Measurements from ENCODE around the gene TRIM28. TPM values are rescaled to one million over a fixed set of nuclear protein-coding genes. Genes with fewer than 3 reads are reported as not detected.
"Not testable (repeated sequence)": the region's sequence is repeated elsewhere in the genome, so short reads cannot be mapped to it uniquely, and the experiment has no call there.

Gene TRIM28
- total RNA-seq, 4 donors from 2014 or later: 171 to 274 (median 196) TPM

- Histone ChIP-seq H3K4me1 (no peaks in the 10 kb centered on the region), H3K27me3 (peaks cover 29% of the 10 kb centered on the region), H3K27ac (no peak overlapping the region), H3K4me3 (no peak overlapping the region), H3K36me3 (no peaks in the 10 kb centered on the region), H3K9me3 (no peaks in the 10 kb centered on the region)
- TF ChIP-seq, protein P1, sequence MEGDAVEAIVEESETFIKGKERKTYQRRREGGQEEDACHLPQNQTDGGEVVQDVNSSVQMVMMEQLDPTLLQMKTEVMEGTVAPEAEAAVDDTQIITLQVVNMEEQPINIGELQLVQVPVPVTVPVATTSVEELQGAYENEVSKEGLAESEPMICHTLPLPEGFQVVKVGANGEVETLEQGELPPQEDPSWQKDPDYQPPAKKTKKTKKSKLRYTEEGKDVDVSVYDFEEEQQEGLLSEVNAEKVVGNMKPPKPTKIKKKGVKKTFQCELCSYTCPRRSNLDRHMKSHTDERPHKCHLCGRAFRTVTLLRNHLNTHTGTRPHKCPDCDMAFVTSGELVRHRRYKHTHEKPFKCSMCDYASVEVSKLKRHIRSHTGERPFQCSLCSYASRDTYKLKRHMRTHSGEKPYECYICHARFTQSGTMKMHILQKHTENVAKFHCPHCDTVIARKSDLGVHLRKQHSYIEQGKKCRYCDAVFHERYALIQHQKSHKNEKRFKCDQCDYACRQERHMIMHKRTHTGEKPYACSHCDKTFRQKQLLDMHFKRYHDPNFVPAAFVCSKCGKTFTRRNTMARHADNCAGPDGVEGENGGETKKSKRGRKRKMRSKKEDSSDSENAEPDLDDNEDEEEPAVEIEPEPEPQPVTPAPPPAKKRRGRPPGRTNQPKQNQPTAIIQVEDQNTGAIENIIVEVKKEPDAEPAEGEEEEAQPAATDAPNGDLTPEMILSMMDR (IDR thresholded peaks at IDR 0.05): no peak
- TF ChIP-seq POLR2AphosphoS5 (IDR thresholded peaks at IDR 0.05) (no peak), POLR2A (IDR thresholded peaks at IDR 0.05) (no peak), EP300 (IDR thresholded peaks at IDR 0.05) (no peak)
- WGBS, 2 donors (ENCODE audit: low coverage in 1 of 2): 66 to 67% methylated on average over 9 to 10 of the region's 10 CpGs
- ATAC-seq: no peak
Observed at GRCh38 chr19:58531034-58531840, 12.6 kb upstream of the TRIM28 start.

DNA sequence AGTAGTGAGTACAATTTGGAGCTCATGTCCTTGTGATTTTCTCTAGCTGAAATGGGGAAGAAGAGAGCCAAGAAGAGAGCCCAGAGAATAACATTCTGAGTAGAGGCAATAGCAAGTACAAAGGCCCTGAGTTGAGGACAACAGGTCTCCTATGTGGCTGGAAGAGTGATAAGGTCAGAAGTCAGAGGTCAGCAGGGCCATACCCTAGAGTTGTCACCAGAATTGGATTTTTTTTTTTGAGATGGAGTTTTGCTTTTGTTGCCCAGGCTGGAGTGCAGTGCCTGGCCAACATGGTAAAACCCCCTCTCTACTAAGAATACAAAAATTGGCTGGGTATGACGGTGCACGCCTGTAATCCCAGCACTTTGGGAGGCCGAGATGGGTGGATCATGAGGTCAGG is 8.0 kb upstream of the TRIM28 start:
- Histone ChIP-seq H3K27ac (no peak overlapping the region), H3K27me3 (peaks cover 56% of the 10 kb centered on the region), H3K36me3 (no peaks in the 10 kb centered on the region), H3K4me1 (peaks cover 0 to 9% (median 5%) of the 10 kb centered on the region in 3 donors), H3K4me3 (no peak overlapping the region), H3K9me3 (no peaks in the 10 kb centered on the region)
- TF ChIP-seq EP300 (IDR thresholded peaks at IDR 0.05) (no peak), POLR2A (IDR thresholded peaks at IDR 0.05) (no peak), POLR2AphosphoS5 (IDR thresholded peaks at IDR 0.05) (no peak)
- WGBS, 2 donors (ENCODE audit: low coverage in 1 of 2): 88% methylated on average over 3 of the region's 3 CpGs; no CpG with 5 or more reads in 1 of the 2 donors
- no peak for ATAC-seq

DNA sequence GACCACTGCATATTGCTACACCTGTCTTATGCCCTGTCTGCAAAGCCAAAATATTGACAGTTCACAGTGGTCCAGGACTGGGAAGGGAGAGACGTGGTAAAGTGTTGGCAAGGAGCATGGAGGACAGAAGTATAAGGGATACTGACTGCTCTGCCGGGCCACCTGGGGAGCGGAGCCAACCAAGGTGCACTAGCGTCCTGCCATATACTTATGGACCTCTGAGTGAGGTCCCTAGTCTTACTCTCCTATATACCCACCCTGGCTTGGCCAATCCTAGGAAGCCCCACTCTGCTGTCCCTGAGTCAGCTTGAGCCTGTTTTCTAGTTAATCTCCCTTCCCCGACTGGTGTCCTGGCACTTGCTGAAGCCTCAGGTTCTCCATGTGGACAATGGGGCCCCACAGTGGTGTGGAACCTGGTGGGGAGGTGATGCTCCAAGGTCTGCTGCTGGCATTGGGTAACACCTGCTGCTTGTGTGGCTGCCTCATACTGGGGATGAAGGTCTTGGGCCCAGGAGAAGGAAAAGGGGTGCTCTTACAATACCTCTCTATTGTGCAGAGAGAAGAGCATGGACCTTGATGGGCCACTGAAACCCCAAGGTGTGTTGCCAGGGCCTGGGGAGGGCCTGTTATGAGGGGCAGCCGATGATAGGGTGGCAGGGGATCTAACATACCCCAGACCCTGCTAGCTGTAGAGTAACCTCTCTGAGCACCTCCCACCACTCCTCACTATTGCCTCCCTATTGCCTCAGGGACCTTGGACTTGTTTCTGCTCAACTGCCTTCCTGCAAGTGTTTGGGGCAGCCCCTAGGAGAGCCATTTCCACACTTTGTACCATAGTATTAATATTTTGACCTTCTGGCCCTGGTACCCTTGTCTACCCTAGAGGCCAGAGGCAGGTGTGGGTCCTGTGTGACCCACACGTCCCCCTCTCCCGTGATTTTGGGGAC is 6.7 kb upstream of the TRIM28 start:
- WGBS, 2 donors (ENCODE audit: low coverage in 1 of 2): 50 to 88% methylated on average over 1 to 7 of the region's 8 CpGs
- H3K9me3 ChIP-seq: no peaks in the 10 kb centered on the region
- H3K4me1 ChIP-seq: peaks cover 0 to 9% (median 5%) of the 10 kb centered on the region in 3 donors
- no peaks in the 10 kb centered on the region for H3K36me3 ChIP-seq
- TF ChIP-seq, protein P1 (IDR thresholded peaks at IDR 0.05): no peak
- TF ChIP-seq POLR2AphosphoS5 (IDR thresholded peaks at IDR 0.05) (no peak), POLR2A (IDR thresholded peaks at IDR 0.05) (no peak), EP300 (IDR thresholded peaks at IDR 0.05) (no peak)
- H3K27me3 ChIP-seq: peaks cover 48% of the 10 kb centered on the region
- H3K27ac ChIP-seq: no peak overlapping the region
- no peak for ATAC-seq
- H3K4me3 ChIP-seq: no peak overlapping the region

DNA sequence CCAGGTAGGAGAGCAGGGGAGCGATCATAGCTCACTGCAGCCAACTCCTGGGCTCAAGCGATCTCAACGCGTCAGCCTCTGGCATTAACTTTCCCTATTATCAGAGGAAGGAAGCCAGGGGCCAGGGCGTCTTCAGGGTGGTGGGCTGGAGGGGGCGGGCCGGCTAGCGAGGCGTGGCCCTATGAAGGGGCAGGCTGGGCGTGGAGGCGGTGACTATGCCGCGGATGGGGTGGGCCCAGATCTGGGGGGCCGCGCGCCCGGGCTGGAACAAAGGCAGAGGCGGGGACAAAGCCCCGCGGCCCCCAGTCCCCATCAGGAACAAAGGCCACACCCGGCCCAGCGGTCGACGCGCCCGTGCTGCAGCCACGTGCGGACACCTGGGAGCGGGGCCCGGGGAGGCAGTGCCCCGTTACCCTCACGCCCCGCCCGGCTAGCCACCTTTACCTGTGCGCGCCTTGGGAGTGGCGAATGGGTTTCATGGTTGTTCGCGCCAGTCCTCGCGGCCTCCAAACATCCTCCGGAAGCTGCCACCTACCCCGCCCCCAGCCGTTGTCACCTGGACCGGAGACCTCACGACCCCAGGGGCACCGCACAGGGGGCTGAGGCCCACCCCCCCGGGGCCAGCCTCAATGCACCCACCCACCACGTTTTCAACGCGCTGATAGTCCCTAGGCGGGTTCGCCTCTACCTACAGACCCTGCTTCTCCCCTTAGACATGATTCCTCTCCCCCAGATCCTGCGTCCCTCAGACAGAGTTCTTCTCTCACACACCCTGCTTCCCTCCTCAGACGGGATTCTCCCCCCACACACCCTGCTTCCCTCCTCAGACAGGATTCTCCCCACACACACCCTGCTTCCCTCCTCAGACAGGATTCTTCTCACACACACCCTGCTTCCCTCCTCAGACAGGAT is 5.4 kb upstream of the TRIM28 start:
- no peaks in the 10 kb centered on the region for H3K36me3 ChIP-seq
- no peaks in the 10 kb centered on the region for H3K9me3 ChIP-seq
- peaks cover 44% of the 10 kb centered on the region for H3K27me3 ChIP-seq
- peaks cover 0 to 15% (median 5%) of the 10 kb centered on the region in 3 donors for H3K4me1 ChIP-seq
- peak; percentile 31 for ATAC-seq
- WGBS, 2 donors (ENCODE audit: low coverage in 1 of 2): 0 to 10% methylated on average over 1 to 7 of the region's 55 CpGs
- peak overlapping the region in 1 of 4 donors; percentile 37 for H3K27ac ChIP-seq
- H3K4me3 ChIP-seq: peak overlapping the region in 1 of 2 donors; percentile 40
- TF ChIP-seq, protein P1 (IDR thresholded peaks at IDR 0.05): no peak
- TF ChIP-seq EP300 (IDR thresholded peaks at IDR 0.05) (no peak), POLR2A (IDR thresholded peaks at IDR 0.05) (no peak), POLR2AphosphoS5 (IDR thresholded peaks at IDR 0.05) (no peak)

- peaks cover 44% of the 10 kb centered on the region for H3K27me3 ChIP-seq
- ATAC-seq, H3K27ac ChIP-seq, H3K36me3 ChIP-seq, H3K9me3 ChIP-seq, H3K4me3 ChIP-seq: not testable (repeated sequence)
- peaks cover 0 to 18% (median 5%) of the 10 kb centered on the region in 3 donors for H3K4me1 ChIP-seq
Observed at GRCh38 chr19:58539169-58539559, 4.7 kb upstream of the TRIM28 start.

- Histone ChIP-seq H3K36me3 (peaks cover 0 to 24% of the 10 kb centered on the region in 2 donors), H3K4me1 (peaks cover 5 to 47% (median 27%) of the 10 kb centered on the region in 3 donors), H3K27ac (peak overlapping the region; percentile 86 to 97 (median 94)), H3K27me3 (peaks cover 28% of the 10 kb centered on the region), H3K4me3 (peak overlapping the region in 1 of 2 donors; percentile 86)
- not testable (repeated sequence) for H3K9me3 ChIP-seq, ATAC-seq
- 75 to 84% methylated on average over 3 to 5 of the region's 18 CpGs for WGBS, 2 donors (ENCODE audit: low coverage in 1 of 2)
Observed at GRCh38 chr19:58542641-58543372, 1.1 kb upstream of the TRIM28 start.
